ENCODE data around the gene PC.

PC gene

GRCh38 chr11:66820381-66820780, 137.8 kb downstream of the PC start:
- H3K4me3 ChIP-seq (ENCODE audit: control insufficient read depth, low read depth, low read length) = no peak overlapping the region
- no peak for TF ChIP-seq CTCF (conservative IDR thresholded peaks at IDR 0.05; ENCODE audit: control insufficient read depth, insufficient read depth, low read depth, low read length)
- no peak for DNase-seq (ENCODE audit: low read depth)

- TF ChIP-seq CTCF (conservative IDR thresholded peaks at IDR 0.05; ENCODE audit: control insufficient read depth, insufficient read depth, low read depth, low read length) = no peak
- H3K4me3 ChIP-seq (ENCODE audit: control insufficient read depth, low read depth, low read length) = no peak overlapping the region
- no peak for DNase-seq (ENCODE audit: low read depth)
Observed at GRCh38 chr11:66818231-66818955, 139.8 kb downstream of the PC start.

- TF ChIP-seq CTCF (conservative IDR thresholded peaks at IDR 0.05; ENCODE audit: control insufficient read depth, insufficient read depth, low read depth, low read length) = no peak
- peak; percentile 6 for DNase-seq (ENCODE audit: low read depth)
- no peak overlapping the region for H3K4me3 ChIP-seq (ENCODE audit: control insufficient read depth, low read depth, low read length)
Observed at GRCh38 chr11:66815646-66816045, 142.5 kb downstream of the PC start.

- no peak overlapping the region for H3K4me3 ChIP-seq (ENCODE audit: control insufficient read depth, low read depth, low read length)
- TF ChIP-seq CTCF (conservative IDR thresholded peaks at IDR 0.05; ENCODE audit: control insufficient read depth, insufficient read depth, low read depth, low read length) = no peak
- DNase-seq (ENCODE audit: low read depth) = no peak
Observed at GRCh38 chr11:66814678-66815077, 143.5 kb downstream of the PC start.

- no peak for TF ChIP-seq CTCF (conservative IDR thresholded peaks at IDR 0.05; ENCODE audit: control insufficient read depth, insufficient read depth, low read depth, low read length)
- DNase-seq (ENCODE audit: low read depth) = no peak
- H3K4me3 ChIP-seq (ENCODE audit: control insufficient read depth, low read depth, low read length) = no peak overlapping the region
Observed at GRCh38 chr11:66810576-66811185, 147.5 kb downstream of the PC start.

GRCh38 chr11:66809592-66809991, 148.6 kb downstream of the PC start:
- no peak overlapping the region for H3K4me3 ChIP-seq (ENCODE audit: control insufficient read depth, low read depth, low read length)
- no peak for TF ChIP-seq CTCF (conservative IDR thresholded peaks at IDR 0.05; ENCODE audit: control insufficient read depth, insufficient read depth, low read depth, low read length)
- no peak for DNase-seq (ENCODE audit: low read depth)
